HCT116 (cell line): ENCODE data around the gene TSC2. TPM values are rescaled to one million over a fixed set of nuclear protein-coding genes. Genes with fewer than 3 reads are reported as not detected.
A peak's percentile ranks its signal among the peaks of the same experiment; 100 is the strongest.

Experiments used
- ATAC-seq: fragments of 200-7000 bp; cut with Tn5 transposase; 2 replicates; pipeline ENCODE4 v1.9.1; 2020; ENCODE audit warnings: mild to moderate bottlenecking, moderate library complexity
- BruUV-seq: library from RNA; stranded (reverse); fragments of 400-500 nt; replicated peaks from 2 replicates; lab custom pipeline; 2021; lab: Mats Ljungman, UMichigan
- CTCF ChIA-PET: fragments of 300-600 bp; sonication (Branson Sonifier 250); formaldehyde crosslinking; loops from one replicate; lab custom pipeline; 2021; ENCODE audit warnings: antibody characterized with exemption; lab: Charles Lee
- POLR2A ChIA-PET: fragments of 300-600, 350-600 bp; sonication (Branson Sonifier 250); formaldehyde crosslinking; loops from one replicate; lab custom pipeline; 2021; ENCODE audit warnings: antibody characterized with exemption; lab: Charles Lee
- RAD21 ChIA-PET, 2 experiments: fragments of 300-600 bp; sonication (Branson Sonifier 250); formaldehyde crosslinking; loops; one replicate each; lab custom pipeline; 2023; ENCODE audit warnings: low total read pairs in 2 of 2; ENCODE audit not compliant: uncharacterized antibody in 2 of 2, unreplicated experiment in 2 of 2, low non-redundant PET in 1 of 2; lab: Charles Lee
- DNase-seq: peaks from one replicate; pipeline ENCODE4 v3.0.0-alpha.2; 2010; ENCODE audit warnings: low read depth, low spot score
- H2AFZ ChIP-seq: fragments of 200-600 bp; shearing (Covaris generic), sonication (generic); 2 replicates; pipeline ENCODE4 v1.6.1; 2017; ENCODE audit warnings: low read depth, mixed run types, mixed read lengths, antibody characterized with exemption, low read length; ENCODE audit not compliant: poor library complexity, severe bottlenecking
- H3K27ac ChIP-seq: 2 replicates; pipeline ENCODE4 v1.5.1; 2012; ENCODE audit warnings: low read depth, low read length
- H3K27me3 ChIP-seq: fragments of 200-600 bp; sonication (generic); 2 replicates; pipeline ENCODE4 v1.6.1; 2016; ENCODE audit warnings: mixed run types, low read length, mixed read lengths; ENCODE audit not compliant: insufficient read depth
- H3K36me3 ChIP-seq, 2 experiments: fragments of 200-500 bp in 1 of 2; fragments of 200-600 bp in 1 of 2; sonication (Bioruptor generic) in 1 of 2; sonication (generic) in 1 of 2; 2 replicates each; pipeline versions ENCODE4 v1.5.1 to v1.6.1; 2014 to 2016; ENCODE audit warnings: low read length in 2 of 2, inconsistent platforms in 1 of 2, mixed read lengths in 1 of 2, mixed run types in 1 of 2; ENCODE audit not compliant: insufficient read depth in 2 of 2, control insufficient read depth in 1 of 2
- H3K4me1 ChIP-seq, 2 experiments: fragments of 200-600 bp in 1 of 2; sonication (generic) in 1 of 2; 2 replicates each; pipeline versions ENCODE4 v1.5.1 to v1.6.1; 2012 to 2017; ENCODE audit warnings: low read length in 2 of 2, inconsistent platforms in 1 of 2, mild to moderate bottlenecking in 1 of 2, mixed read lengths in 1 of 2, mixed run types in 1 of 2, moderate library complexity in 1 of 2; ENCODE audit not compliant: insufficient read depth in 2 of 2, control insufficient read depth in 1 of 2
- H3K4me2 ChIP-seq: fragments of 200-600 bp; sonication (generic); 2 replicates; pipeline ENCODE4 v1.6.1; 2017; ENCODE audit warnings: mixed run types, low read length, mixed read lengths
- H3K4me3 ChIP-seq, 2 experiments: fragments of 200-600 bp in 1 of 2; sonication (generic) in 1 of 2; replicated peaks in 1 of 2; 2 replicates each; pipeline ENCODE4 v1.5.1; 2011 to 2016; ENCODE audit warnings: low read length in 2 of 2, control low read depth in 1 of 2, low read depth in 1 of 2, mild to moderate bottlenecking in 1 of 2, mixed read lengths in 1 of 2, mixed run types in 1 of 2
- H3K79me2 ChIP-seq: fragments of 200-600 bp; sonication (generic); 2 replicates; pipeline ENCODE4 v1.6.1; 2017; ENCODE audit warnings: mild to moderate bottlenecking, mixed run types, low read length, moderate library complexity, mixed read lengths; ENCODE audit not compliant: insufficient read depth
- H3K9ac ChIP-seq: fragments of 200-600 bp; sonication (generic); 2 replicates; pipeline ENCODE4 v1.6.1; 2016; ENCODE audit warnings: low read length, mixed read lengths
- H3K9me2 ChIP-seq: fragments of 200-600 bp; sonication (generic), shearing (Covaris generic); 2 replicates; pipeline ENCODE4 v1.6.1; 2017; ENCODE audit warnings: mixed run types, mild to moderate bottlenecking, moderate library complexity; ENCODE audit not compliant: insufficient read depth
- H3K9me3 ChIP-seq, 2 experiments: fragments of 200-500 bp in 1 of 2; fragments of 200-600 bp in 1 of 2; sonication (Bioruptor generic) in 1 of 2; sonication (generic) in 1 of 2; 2 replicates each; pipeline ENCODE4 v1.6.1; 2014 to 2017; ENCODE audit warnings: low read length in 2 of 2, mixed read lengths in 2 of 2, inconsistent platforms in 1 of 2, low read depth in 1 of 2, mild to moderate bottlenecking in 1 of 2, mixed run types in 1 of 2, moderate library complexity in 1 of 2; ENCODE audit not compliant: control insufficient read depth in 1 of 2, insufficient read depth in 1 of 2
- H4K20me1 ChIP-seq: fragments of 200-600 bp; sonication (generic), shearing (Covaris generic); 2 replicates; pipeline ENCODE4 v1.6.1; 2017; ENCODE audit warnings: mixed run types, mild to moderate bottlenecking, moderate library complexity; ENCODE audit not compliant: insufficient read depth
- CBX3 ChIP-seq: IDR thresholded peaks from 2 replicates; pipeline ENCODE4 v1.6.1; 2012; ENCODE audit warnings: low read depth
- CEBPB ChIP-seq: IDR thresholded peaks from 2 replicates; pipeline ENCODE4 v1.6.1; 2012; ENCODE audit warnings: low read depth
- CTCF ChIP-seq, 3 experiments: fragments of 200-600 bp in 1 of 3; sonication (generic) in 1 of 3; IDR thresholded peaks in 2 of 3; conservative IDR thresholded peaks in 1 of 3; 2 replicates each; pipeline ENCODE4 v1.5.1; 2012 to 2017; ENCODE audit warnings: low read depth in 2 of 3, low read length in 2 of 3, antibody characterized with exemption in 1 of 3, borderline replicate concordance in 1 of 3, control low read depth in 1 of 3, mild to moderate bottlenecking in 1 of 3, mixed read lengths in 1 of 3, mixed run types in 1 of 3, moderate library complexity in 1 of 3; ENCODE audit not compliant: insufficient read depth in 1 of 3
- EGR1 ChIP-seq: IDR thresholded peaks from 2 replicates; pipeline ENCODE4 v1.6.1; 2012; ENCODE audit warnings: low read depth
- ELF1 ChIP-seq: IDR thresholded peaks from 2 replicates; pipeline ENCODE4 v1.6.1; 2012; ENCODE audit warnings: low read depth, borderline replicate concordance
- EZH2 ChIP-seq: fragments of 200-600 bp; sonication (generic); IDR thresholded peaks from 2 replicates; pipeline ENCODE4 v1.6.1; 2017; ENCODE audit warnings: antibody characterized with exemption, mixed run types
- POLR2AphosphoS5 ChIP-seq: IDR thresholded peaks from 2 replicates; pipeline ENCODE4 v1.6.1; 2011; ENCODE audit warnings: mild to moderate bottlenecking, low read depth, low read length, moderate library complexity
- RAD21 ChIP-seq: IDR thresholded peaks from 2 replicates; pipeline ENCODE4 v1.6.1; 2012; ENCODE audit warnings: low read depth, mild to moderate bottlenecking
- REST ChIP-seq: IDR thresholded peaks from 2 replicates; pipeline ENCODE4 v1.6.1; 2012; ENCODE audit warnings: low read depth
- SIN3A ChIP-seq: IDR thresholded peaks from 2 replicates; pipeline ENCODE4 v1.6.1; 2012; ENCODE audit warnings: low read depth
- SP1 ChIP-seq: IDR thresholded peaks from 2 replicates; pipeline ENCODE4 v1.6.1; 2012; ENCODE audit warnings: low read depth
- SRF ChIP-seq: IDR thresholded peaks from 2 replicates; pipeline ENCODE4 v1.6.1; 2012; ENCODE audit warnings: low read depth
- YY1 ChIP-seq: IDR thresholded peaks from 2 replicates; pipeline ENCODE4 v1.6.1; 2011; ENCODE audit warnings: low read length, low read depth, moderate library complexity, mild to moderate bottlenecking; ENCODE audit not compliant: insufficient replicate concordance; ENCODE audit errors: extremely low read depth
- intact Hi-C: fragments of 100-400 bp; cut with micrococcal nuclease; formaldehyde crosslinking; loops from 2 replicates; pipeline ENCODE4 v1.10.0; 2022
- total RNA-seq: library from RNA; stranded (reverse); gene quantifications from one replicate; pipeline ENCODE4 v1.2.1, GENCODE V29; 2021; ENCODE audit not compliant: unreplicated experiment
- TF ChIP-seq, protein P1 (sequence below): IDR thresholded peaks from 2 replicates; pipeline ENCODE4 v1.6.1; 2012
- TF ChIP-seq, protein P2 (sequence below): IDR thresholded peaks from 2 replicates; pipeline ENCODE4 v1.6.1; 2011; ENCODE audit warnings: mild to moderate bottlenecking, low read length, moderate library complexity; ENCODE audit not compliant: insufficient replicate concordance; ENCODE audit errors: extremely low read depth
- TF ChIP-seq, protein P3 (sequence below): IDR thresholded peaks from 2 replicates; pipeline ENCODE4 v1.6.1; 2012

TSC2 gene
- total RNA-seq, 1 experiment from 2014 or later: 74.1 TPM

- ChIA-PET CTCF (interaction anchor here (0.5 kb wide), 1 partner anchor 134 kb away, joined by 4 read pairs; no protein-coding TSS in a partner anchor), RAD21 (no interaction called here), POLR2A (no interaction called here)
- ATAC-seq (no peak), DNase-seq (no peak)
- no peaks in the 10 kb centered on the region for H3K9me3 ChIP-seq
- no peak overlapping the region for H3K4me3 ChIP-seq
- H3K36me3 ChIP-seq: peaks cover 11 to 28% of the 10 kb centered on the region in 2 experiments; a peak in 3 of 4 replicates
- peaks cover 28 to 62% of the 10 kb centered on the region in 2 experiments for H3K4me1 ChIP-seq
- TF ChIP-seq, protein P1, sequence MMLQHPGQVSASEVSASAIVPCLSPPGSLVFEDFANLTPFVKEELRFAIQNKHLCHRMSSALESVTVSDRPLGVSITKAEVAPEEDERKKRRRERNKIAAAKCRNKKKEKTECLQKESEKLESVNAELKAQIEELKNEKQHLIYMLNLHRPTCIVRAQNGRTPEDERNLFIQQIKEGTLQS: no peak
- TF ChIP-seq CBX3: no peak
- TF ChIP-seq SP1: no peak
- TF ChIP-seq CEBPB: no peak
- TF ChIP-seq EZH2: no peak
- no peak for TF ChIP-seq CTCF (IDR thresholded peaks at IDR 0.05 in 2 of 3, conservative IDR thresholded peaks at IDR 0.05 in 1 of 3; ENCODE audit: borderline replicate concordance in 1 of 3, insufficient read depth in 1 of 3, low read depth in 2 of 3, low read length in 2 of 3)
- no peak for TF ChIP-seq EGR1
- TF ChIP-seq ELF1: no peak
- TF ChIP-seq, protein P2, sequence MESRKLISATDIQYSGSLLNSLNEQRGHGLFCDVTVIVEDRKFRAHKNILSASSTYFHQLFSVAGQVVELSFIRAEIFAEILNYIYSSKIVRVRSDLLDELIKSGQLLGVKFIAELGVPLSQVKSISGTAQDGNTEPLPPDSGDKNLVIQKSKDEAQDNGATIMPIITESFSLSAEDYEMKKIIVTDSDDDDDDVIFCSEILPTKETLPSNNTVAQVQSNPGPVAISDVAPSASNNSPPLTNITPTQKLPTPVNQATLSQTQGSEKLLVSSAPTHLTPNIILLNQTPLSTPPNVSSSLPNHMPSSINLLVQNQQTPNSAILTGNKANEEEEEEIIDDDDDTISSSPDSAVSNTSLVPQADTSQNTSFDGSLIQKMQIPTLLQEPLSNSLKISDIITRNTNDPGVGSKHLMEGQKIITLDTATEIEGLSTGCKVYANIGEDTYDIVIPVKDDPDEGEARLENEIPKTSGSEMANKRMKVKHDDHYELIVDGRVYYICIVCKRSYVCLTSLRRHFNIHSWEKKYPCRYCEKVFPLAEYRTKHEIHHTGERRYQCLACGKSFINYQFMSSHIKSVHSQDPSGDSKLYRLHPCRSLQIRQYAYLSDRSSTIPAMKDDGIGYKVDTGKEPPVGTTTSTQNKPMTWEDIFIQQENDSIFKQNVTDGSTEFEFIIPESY: no peak
- TF ChIP-seq RAD21: no peak
- TF ChIP-seq SRF: no peak
- TF ChIP-seq, protein P3, sequence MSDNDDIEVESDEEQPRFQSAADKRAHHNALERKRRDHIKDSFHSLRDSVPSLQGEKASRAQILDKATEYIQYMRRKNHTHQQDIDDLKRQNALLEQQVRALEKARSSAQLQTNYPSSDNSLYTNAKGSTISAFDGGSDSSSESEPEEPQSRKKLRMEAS: no peak
- TF ChIP-seq SIN3A: no peak
- no peak for TF ChIP-seq POLR2AphosphoS5
- no peak for TF ChIP-seq REST
- TF ChIP-seq YY1: no peak
- intact Hi-C loops: no loop called here
- H3K9me2 ChIP-seq: no peaks in the 10 kb centered on the region
- H3K27ac ChIP-seq: peak overlapping the region; percentile 62; the same call in 1 of the 2 replicates
- no peaks in the 10 kb centered on the region for H3K27me3 ChIP-seq
- H2AFZ ChIP-seq: no peak overlapping the region
- peaks cover 87% of the 10 kb centered on the region for H3K79me2 ChIP-seq
- BruUV-seq: no TSS peak
- H3K9ac ChIP-seq: no peak overlapping the region
- peaks cover 9% of the 10 kb centered on the region; the same call in 1 of the 2 replicates for H4K20me1 ChIP-seq
- H3K4me2 ChIP-seq: no peak overlapping the region
Observed at GRCh38 chr16:2006317-2006716, 41.5 kb upstream of the TSC2 start.
